Measurements from ENCODE around the gene CACNA1D.

CACNA1D gene

GRCh38 chr3:53671961-53672299 is 177.5 kb downstream of the CACNA1D start:
- H3K4me3 ChIP-seq (replicated peaks; ENCODE audit: low read depth, low read length) = no peak overlapping the region
- no peak for DNase-seq (ENCODE audit: extremely low read depth, low read depth)
- TF ChIP-seq CTCF (IDR thresholded peaks at IDR 0.05; ENCODE audit: low read depth, low read length, missing control alignments) = no peak

GRCh38 chr3:53672981-53673380 is 178.6 kb downstream of the CACNA1D start:
- TF ChIP-seq CTCF (IDR thresholded peaks at IDR 0.05; ENCODE audit: low read depth, low read length, missing control alignments) = no peak
- DNase-seq (ENCODE audit: extremely low read depth, low read depth) = no peak
- no peak overlapping the region for H3K4me3 ChIP-seq (replicated peaks; ENCODE audit: low read depth, low read length)

GRCh38 chr3:53673722-53674350 is 179.4 kb downstream of the CACNA1D start:
- no peak overlapping the region for H3K4me3 ChIP-seq (replicated peaks; ENCODE audit: low read depth, low read length)
- no peak for TF ChIP-seq CTCF (IDR thresholded peaks at IDR 0.05; ENCODE audit: low read depth, low read length, missing control alignments)
- DNase-seq (ENCODE audit: extremely low read depth, low read depth) = no peak

DNA sequence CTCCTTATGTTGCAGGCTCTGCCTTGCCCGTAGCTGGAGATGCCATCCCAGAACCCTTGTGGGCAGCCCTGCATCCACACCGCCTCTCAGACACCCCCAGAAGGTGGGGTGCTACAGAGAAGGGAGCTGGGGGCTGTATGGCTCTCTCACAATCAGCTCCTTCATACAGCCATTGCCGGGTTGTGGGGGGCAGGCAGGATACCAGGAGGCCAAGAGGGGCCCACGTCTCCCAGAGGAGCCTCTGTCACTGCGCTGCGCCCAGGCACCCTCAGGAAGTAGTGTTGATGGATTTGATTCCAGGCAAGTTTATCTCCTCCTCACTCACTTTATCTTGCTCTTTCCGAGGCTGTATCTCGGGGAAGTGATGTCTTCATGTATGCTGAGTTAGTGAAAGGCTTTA is 180.2 kb downstream of the CACNA1D start:
- TF ChIP-seq CTCF (IDR thresholded peaks at IDR 0.05; ENCODE audit: low read depth, low read length, missing control alignments) = no peak
- no peak overlapping the region for H3K4me3 ChIP-seq (replicated peaks; ENCODE audit: low read depth, low read length)
- no peak for DNase-seq (ENCODE audit: extremely low read depth, low read depth)

DNA sequence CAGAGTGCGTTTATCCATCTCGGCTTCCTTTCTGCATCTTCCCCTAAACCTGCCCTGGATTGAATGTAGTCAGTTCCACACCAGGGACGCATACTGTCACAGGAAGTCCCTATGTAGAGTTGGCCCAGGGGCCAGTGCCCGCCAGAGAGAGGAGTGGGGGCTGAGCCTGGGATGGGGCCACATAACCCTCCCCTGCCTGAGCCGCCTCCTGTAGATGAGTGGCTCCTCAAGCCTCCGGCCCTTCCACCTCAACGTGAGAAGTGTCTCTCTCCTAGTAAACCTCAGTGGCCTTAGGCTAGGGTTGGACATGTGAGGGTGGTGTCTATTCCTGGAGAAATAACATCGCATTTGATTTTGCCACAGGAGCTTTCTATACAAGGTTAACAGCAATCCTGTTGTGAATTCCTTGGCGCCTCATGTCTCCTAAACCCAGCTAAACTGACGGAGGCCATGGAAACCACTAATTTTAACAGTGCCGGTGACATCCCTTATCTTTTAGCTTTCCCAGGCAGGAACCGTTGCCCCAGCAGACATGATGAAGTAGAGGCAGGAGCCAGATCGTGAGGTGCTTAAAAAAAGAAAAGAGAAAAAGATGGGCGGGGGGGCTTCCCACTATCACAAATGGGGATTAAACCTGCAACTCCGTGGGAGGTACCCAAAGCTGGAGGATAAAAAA is 180.7 kb downstream of the CACNA1D start:
- TF ChIP-seq CTCF (IDR thresholded peaks at IDR 0.05; ENCODE audit: low read depth, low read length, missing control alignments) = no peak
- H3K4me3 ChIP-seq (replicated peaks; ENCODE audit: low read depth, low read length) = no peak overlapping the region
- no peak for DNase-seq (ENCODE audit: extremely low read depth, low read depth)

- no peak for TF ChIP-seq CTCF (IDR thresholded peaks at IDR 0.05; ENCODE audit: low read depth, low read length, missing control alignments)
- DNase-seq (ENCODE audit: extremely low read depth, low read depth) = no peak
- no peak overlapping the region for H3K4me3 ChIP-seq (replicated peaks; ENCODE audit: low read depth, low read length)
These were observed 181.5 kb downstream of the CACNA1D start for GRCh38 chr3:53675942-53676341.
